ENCODE data around the gene CCDC152. TPM values are rescaled to one million over a fixed set of nuclear protein-coding genes. Genes with fewer than 3 reads are reported as not detected.

The CCDC152 gene
- total and polyA plus RNA-seq, 2 of the 13 experiments (the other 11 are each of a cell fraction or from before 2014, with no cell fraction given), result 0.20 to 0.36 TPM

DNA sequence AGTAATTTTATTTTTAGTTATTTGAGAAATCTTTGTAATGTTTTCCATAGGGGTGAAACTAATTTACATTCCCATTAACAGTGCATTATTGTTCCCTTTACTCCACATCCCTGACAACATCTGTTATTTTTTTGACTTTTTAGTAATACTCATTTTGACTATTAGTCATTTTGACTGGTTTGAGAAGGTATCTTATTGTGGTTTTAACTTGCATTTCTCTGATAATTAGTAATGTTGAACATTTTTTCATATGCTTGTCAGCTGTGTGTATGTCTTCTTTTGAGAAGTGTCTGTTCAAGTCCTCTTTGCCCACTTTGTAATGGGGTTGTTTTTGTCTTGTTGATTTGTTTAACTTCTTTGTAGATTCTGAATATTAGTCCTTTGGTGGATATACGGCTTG is 27.5 kb downstream of the CCDC152 start (continued):
- TF ChIP-seq, protein P1, sequence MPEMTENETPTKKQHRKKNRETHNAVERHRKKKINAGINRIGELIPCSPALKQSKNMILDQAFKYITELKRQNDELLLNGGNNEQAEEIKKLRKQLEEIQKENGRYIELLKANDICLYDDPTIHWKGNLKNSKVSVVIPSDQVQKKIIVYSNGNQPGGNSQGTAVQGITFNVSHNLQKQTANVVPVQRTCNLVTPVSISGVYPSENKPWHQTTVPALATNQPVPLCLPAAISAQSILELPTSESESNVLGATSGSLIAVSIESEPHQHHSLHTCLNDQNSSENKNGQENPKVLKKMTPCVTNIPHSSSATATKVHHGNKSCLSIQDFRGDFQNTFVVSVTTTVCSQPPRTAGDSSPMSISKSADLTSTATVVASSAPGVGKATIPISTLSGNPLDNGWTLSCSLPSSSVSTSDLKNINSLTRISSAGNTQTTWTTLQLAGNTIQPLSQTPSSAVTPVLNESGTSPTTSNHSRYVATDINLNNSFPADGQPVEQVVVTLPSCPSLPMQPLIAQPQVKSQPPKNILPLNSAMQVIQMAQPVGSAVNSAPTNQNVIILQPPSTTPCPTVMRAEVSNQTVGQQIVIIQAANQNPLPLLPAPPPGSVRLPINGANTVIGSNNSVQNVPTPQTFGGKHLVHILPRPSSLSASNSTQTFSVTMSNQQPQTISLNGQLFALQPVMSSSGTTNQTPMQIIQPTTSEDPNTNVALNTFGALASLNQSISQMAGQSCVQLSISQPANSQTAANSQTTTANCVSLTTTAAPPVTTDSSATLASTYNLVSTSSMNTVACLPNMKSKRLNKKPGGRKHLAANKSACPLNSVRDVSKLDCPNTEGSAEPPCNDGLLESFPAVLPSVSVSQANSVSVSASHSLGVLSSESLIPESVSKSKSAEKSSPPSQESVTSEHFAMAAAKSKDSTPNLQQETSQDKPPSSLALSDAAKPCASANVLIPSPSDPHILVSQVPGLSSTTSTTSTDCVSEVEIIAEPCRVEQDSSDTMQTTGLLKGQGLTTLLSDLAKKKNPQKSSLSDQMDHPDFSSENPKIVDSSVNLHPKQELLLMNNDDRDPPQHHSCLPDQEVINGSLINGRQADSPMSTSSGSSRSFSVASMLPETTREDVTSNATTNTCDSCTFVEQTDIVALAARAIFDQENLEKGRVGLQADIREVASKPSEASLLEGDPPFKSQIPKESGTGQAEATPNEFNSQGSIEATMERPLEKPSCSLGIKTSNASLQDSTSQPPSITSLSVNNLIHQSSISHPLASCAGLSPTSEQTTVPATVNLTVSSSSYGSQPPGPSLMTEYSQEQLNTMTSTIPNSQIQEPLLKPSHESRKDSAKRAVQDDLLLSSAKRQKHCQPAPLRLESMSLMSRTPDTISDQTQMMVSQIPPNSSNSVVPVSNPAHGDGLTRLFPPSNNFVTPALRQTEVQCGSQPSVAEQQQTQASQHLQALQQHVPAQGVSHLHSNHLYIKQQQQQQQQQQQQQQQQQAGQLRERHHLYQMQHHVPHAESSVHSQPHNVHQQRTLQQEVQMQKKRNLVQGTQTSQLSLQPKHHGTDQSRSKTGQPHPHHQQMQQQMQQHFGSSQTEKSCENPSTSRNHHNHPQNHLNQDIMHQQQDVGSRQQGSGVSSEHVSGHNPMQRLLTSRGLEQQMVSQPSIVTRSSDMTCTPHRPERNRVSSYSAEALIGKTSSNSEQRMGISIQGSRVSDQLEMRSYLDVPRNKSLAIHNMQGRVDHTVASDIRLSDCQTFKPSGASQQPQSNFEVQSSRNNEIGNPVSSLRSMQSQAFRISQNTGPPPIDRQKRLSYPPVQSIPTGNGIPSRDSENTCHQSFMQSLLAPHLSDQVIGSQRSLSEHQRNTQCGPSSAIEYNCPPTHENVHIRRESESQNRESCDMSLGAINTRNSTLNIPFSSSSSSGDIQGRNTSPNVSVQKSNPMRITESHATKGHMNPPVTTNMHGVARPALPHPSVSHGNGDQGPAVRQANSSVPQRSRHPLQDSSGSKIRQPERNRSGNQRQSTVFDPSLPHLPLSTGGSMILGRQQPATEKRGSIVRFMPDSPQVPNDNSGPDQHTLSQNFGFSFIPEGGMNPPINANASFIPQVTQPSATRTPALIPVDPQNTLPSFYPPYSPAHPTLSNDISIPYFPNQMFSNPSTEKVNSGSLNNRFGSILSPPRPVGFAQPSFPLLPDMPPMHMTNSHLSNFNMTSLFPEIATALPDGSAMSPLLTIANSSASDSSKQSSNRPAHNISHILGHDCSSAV (CRISPR knock-in tag; IDR thresholded peaks at IDR 0.05; ENCODE audit: borderline replicate concordance), result no peak
- TF ChIP-seq HNRNPH1 (optimal IDR thresholded peaks at IDR 0.05; ENCODE audit: low read depth, low read length) (no peak), ZNF547 (CRISPR knock-in tag; IDR thresholded peaks at IDR 0.05) (no peak), TBX2 (CRISPR knock-in tag; IDR thresholded peaks at IDR 0.05; ENCODE audit: borderline replicate concordance) (no peak)

DNA sequence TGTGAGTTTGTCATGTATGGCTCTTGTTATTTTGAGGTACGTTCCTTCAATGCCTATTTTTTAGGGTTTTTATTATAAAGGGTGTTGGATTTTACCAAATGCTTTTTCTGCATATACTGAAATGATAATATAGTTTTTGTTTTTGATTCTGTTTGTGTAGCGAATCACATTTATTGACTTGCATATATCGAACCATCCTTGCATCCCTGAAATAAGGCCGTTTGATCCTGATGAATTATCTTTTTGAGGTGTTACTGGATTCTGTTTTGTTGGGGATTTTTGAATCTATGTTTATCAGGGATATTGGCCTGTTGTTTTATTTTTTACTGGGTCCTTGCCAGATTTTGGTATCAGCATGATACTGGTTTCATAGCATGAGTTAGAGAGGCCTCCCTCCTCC is 29.1 kb downstream of the CCDC152 start:
- in situ Hi-C loops (cut with HindIII; ENCODE audit: extremely low pct_ligation_motif_present, low pct_unique_long_range_greater_than_20kb), result no loop called here
- TF ChIP-seq RFX1 (IDR thresholded peaks at IDR 0.05), result no peak
- no peak for TF ChIP-seq ZNF883 (CRISPR knock-in tag; IDR thresholded peaks at IDR 0.05; ENCODE audit: not compliant biosample characterization)
- no peaks in the 10 kb centered on the region for H3K4me1 ChIP-seq (ENCODE audit: insufficient read depth, low read length)
- intact Hi-C loops (cut with micrococcal nuclease; ENCODE audit: unreplicated experiment), result no loop called here
- ATAC-seq (no peak), DNase-seq (ENCODE audit: low spot score) (no peak), FAIRE-seq (no peak)
- no peaks in the 10 kb centered on the region; a peak in 2 of 5 replicates for H3K27me3 ChIP-seq (ENCODE audit: control insufficient read depth in 1 of 2, insufficient read depth in 2 of 2, low read length in 2 of 2)
- no TSS peak for BruUV-seq (replicated peaks)
- H3K27ac ChIP-seq (ENCODE audit: extremely low read length, insufficient read depth, low read length), result no peak overlapping the region
- no peaks in the 10 kb centered on the region for H3K36me3 ChIP-seq (replicated peaks in 1 of 2; ENCODE audit: control insufficient read depth in 1 of 2, insufficient read depth in 2 of 2, low read length in 2 of 2)
- peaks cover 19% of the 10 kb centered on the region for H3K9me3 ChIP-seq (ENCODE audit: low read length)
- POLR2A ChIA-PET, result no interaction called here
- no peak overlapping the region for H3K4me3 ChIP-seq (replicated peaks in 1 of 3; ENCODE audit: insufficient read depth in 1 of 3, low read depth in 2 of 3, low read length in 3 of 3)
- no peaks in the 10 kb centered on the region for H4K20me1 ChIP-seq (ENCODE audit: insufficient read depth, low read length)
- H3K9ac ChIP-seq (ENCODE audit: insufficient read depth, low read depth, low read length), result no peak overlapping the region
- H2AFZ ChIP-seq (ENCODE audit: low read length), result no peak overlapping the region
- CTCF ChIA-PET (ENCODE audit: low intra/inter-chr PET ratio, low total read pairs), result no interaction called here
- no peak overlapping the region for H3K4me2 ChIP-seq (ENCODE audit: low read depth, low read length)
- 42% methylated on average over 4 of the region's 4 CpGs for WGBS (ENCODE audit: low lambda C conversion rate)
- no peaks in the 10 kb centered on the region for H3K79me2 ChIP-seq (ENCODE audit: insufficient read depth, low read length)

All from HepG2 (cell line).